IMR-90 (cell line): ENCODE data around the gene KRT83. TPM values are rescaled to one million over a fixed set of nuclear protein-coding genes. Genes with fewer than 3 reads are reported as not detected.

Source experiments
- ATAC-seq: fragments of 200-7000 bp; cut with Tn5 transposase; 2 replicates; pipeline ENCODE4 v1.9.1; 2020; ENCODE audit warnings: low read depth, mild to moderate bottlenecking, moderate library complexity
- BruUV-seq: library from RNA; stranded (reverse); fragments of 400-500 nt; replicated peaks from 2 replicates; lab custom pipeline; 2021; lab: Mats Ljungman, UMichigan
- CTCF ChIA-PET: fragments of 300-600 bp; formaldehyde crosslinking; extraction: SDS; loops from one replicate; lab custom pipeline; 2021; ENCODE audit warnings: antibody characterized with exemption; lab: Yijun Ruan, JAX
- POLR2A ChIA-PET: fragments of 300-600 bp; sonication (Branson Sonifier 250); formaldehyde crosslinking; loops from one replicate; lab custom pipeline; 2022; ENCODE audit warnings: antibody characterized with exemption; ENCODE audit not compliant: unreplicated experiment; lab: Charles Lee
- DNase-seq: peaks from one replicate; pipeline ENCODE4 v3.0.0; 2013
- H2AFZ ChIP-seq: replicated peaks from 2 replicates; pipeline ENCODE3; 2013; ENCODE audit warnings: low read length, mild to moderate bottlenecking; ENCODE audit not compliant: poor library complexity
- H2AK5ac ChIP-seq: 2 replicates; pipeline ENCODE4 v1.6.1; 2013; ENCODE audit warnings: low read depth, low read length, inconsistent platforms
- H2AK9ac ChIP-seq: replicated peaks from 2 replicates; pipeline ENCODE3; 2013; ENCODE audit warnings: mild to moderate bottlenecking, low read depth, low read length, moderate library complexity; ENCODE audit not compliant: poor library complexity
- H2BK120ac ChIP-seq: 2 replicates; pipeline ENCODE4 v1.6.1; 2013; ENCODE audit warnings: low read depth, low read length, inconsistent platforms
- H2BK15ac ChIP-seq: 3 replicates; pipeline ENCODE4 v1.6.1; 2013; ENCODE audit warnings: low read depth, low read length, inconsistent platforms
- H2BK20ac ChIP-seq: 2 replicates; pipeline ENCODE4 v1.6.1; 2013; ENCODE audit warnings: low read depth, mild to moderate bottlenecking, inconsistent platforms, low read length, moderate library complexity
- H2BK5ac ChIP-seq: 2 replicates; pipeline ENCODE4 v1.6.1; 2013; ENCODE audit warnings: mild to moderate bottlenecking, low read depth, low read length, inconsistent platforms; ENCODE audit not compliant: poor library complexity, severe bottlenecking
- H3K14ac ChIP-seq: replicated peaks from 2 replicates; pipeline ENCODE4 v1.6.1; 2013; ENCODE audit warnings: low read depth, low read length, inconsistent platforms
- H3K18ac ChIP-seq: 2 replicates; pipeline ENCODE4 v1.6.1; 2013; ENCODE audit warnings: low read depth, low read length, control low read depth
- H3K23ac ChIP-seq: 2 replicates; pipeline ENCODE4 v1.6.1; 2013; ENCODE audit warnings: low read depth, low read length, inconsistent platforms
- H3K27ac ChIP-seq: 2 replicates; pipeline ENCODE4 v1.5.1; 2013; ENCODE audit warnings: mild to moderate bottlenecking, control low read depth, low read length; ENCODE audit not compliant: insufficient read depth
- H3K27me3 ChIP-seq: 2 replicates; pipeline ENCODE4 v1.6.1; 2013; ENCODE audit warnings: low read length; ENCODE audit not compliant: control insufficient read depth, insufficient read depth
- H3K36me3 ChIP-seq: 2 replicates; pipeline ENCODE4 v1.6.1; 2013; ENCODE audit warnings: low read length, mixed read lengths; ENCODE audit not compliant: control insufficient read depth, insufficient read depth
- H3K4ac ChIP-seq: 2 replicates; pipeline ENCODE4 v1.6.1; 2013; ENCODE audit warnings: low read depth, low read length, inconsistent platforms
- H3K4me1 ChIP-seq: 2 replicates; pipeline ENCODE4 v1.6.1; 2013; ENCODE audit warnings: low read length, mixed read lengths; ENCODE audit not compliant: control insufficient read depth, insufficient read depth
- H3K4me2 ChIP-seq: 2 replicates; pipeline ENCODE4 v1.6.1; 2013; ENCODE audit warnings: low read depth, mild to moderate bottlenecking, control low read depth, low read length, moderate library complexity
- H3K4me3 ChIP-seq: 2 replicates; pipeline ENCODE4 v1.5.1; 2013; ENCODE audit warnings: low read depth, mild to moderate bottlenecking, control low read depth, low read length, moderate library complexity; ENCODE audit not compliant: insufficient read depth
- H3K56ac ChIP-seq: 2 replicates; pipeline ENCODE4 v1.6.1; 2013; ENCODE audit warnings: low read length, inconsistent platforms; ENCODE audit not compliant: insufficient read depth; ENCODE audit errors: extremely low read depth
- H3K79me1 ChIP-seq, 2 experiments: 2 replicates each; pipeline ENCODE4 v1.6.1; 2013; ENCODE audit warnings: low read length in 2 of 2, inconsistent platforms in 1 of 2, low read depth in 1 of 2
- H3K9ac ChIP-seq: 2 replicates; pipeline ENCODE4 v1.6.1; 2013; ENCODE audit warnings: low read depth, low read length, control low read depth
- H3K9me1 ChIP-seq: 2 replicates; pipeline ENCODE4 v1.6.1; 2013; ENCODE audit warnings: low read length, inconsistent platforms; ENCODE audit not compliant: insufficient read depth
- H3K9me3 ChIP-seq: 2 replicates; pipeline ENCODE4 v1.6.1; 2013; ENCODE audit warnings: low read length; ENCODE audit not compliant: control insufficient read depth, insufficient read depth
- H4K20me1 ChIP-seq: 2 replicates; pipeline ENCODE4 v1.6.1; 2013; ENCODE audit warnings: low read length, inconsistent platforms; ENCODE audit not compliant: insufficient read depth
- H4K5ac ChIP-seq: 2 replicates; pipeline ENCODE4 v1.6.1; 2013; ENCODE audit warnings: mild to moderate bottlenecking, low read depth, low read length, control low read depth
- H4K8ac ChIP-seq, 2 experiments: 2 replicates each; pipeline ENCODE4 v1.6.1; 2013; ENCODE audit warnings: low read depth in 2 of 2, low read length in 2 of 2, control low read depth in 1 of 2, inconsistent platforms in 1 of 2
- H4K91ac ChIP-seq: 2 replicates; pipeline ENCODE4 v1.6.1; 2013; ENCODE audit warnings: low read depth, low read length, inconsistent platforms; ENCODE audit not compliant: insufficient read depth
- CEBPB ChIP-seq: IDR thresholded peaks from 2 replicates; pipeline ENCODE4 v1.6.1; 2012; ENCODE audit warnings: low read depth, low read length, improper control_type of control experiment
- CHD1 ChIP-seq: IDR thresholded peaks from 2 replicates; pipeline ENCODE4 v1.6.1; 2012; ENCODE audit warnings: low read depth, low read length, improper control_type of control experiment
- CTCF ChIP-seq: conservative IDR thresholded peaks from 2 replicates; pipeline ENCODE4 v1.5.1; 2012; ENCODE audit warnings: mild to moderate bottlenecking, low read depth, low read length, improper control_type of control experiment
- ELK1 ChIP-seq: fragments of 150-350 bp; IDR thresholded peaks from 2 replicates; pipeline ENCODE4 v1.6.1; 2016; ENCODE audit warnings: low read depth, mild to moderate bottlenecking, low read length, moderate library complexity, borderline replicate concordance
- MAFK ChIP-seq: IDR thresholded peaks from 2 replicates; pipeline ENCODE4 v1.6.1; 2012; ENCODE audit warnings: low read depth, low read length, improper control_type of control experiment
- POLR2A ChIP-seq: IDR thresholded peaks from 2 replicates; pipeline ENCODE4 v1.6.1; 2012; ENCODE audit warnings: mild to moderate bottlenecking, low read depth, low read length
- RAD21 ChIP-seq: IDR thresholded peaks from 2 replicates; pipeline ENCODE4 v1.6.1; 2012; ENCODE audit warnings: low read length, improper control_type of control experiment
- RCOR1 ChIP-seq: IDR thresholded peaks from 2 replicates; pipeline ENCODE4 v1.6.1; 2012; ENCODE audit warnings: mild to moderate bottlenecking, low read length, improper control_type of control experiment; ENCODE audit not compliant: insufficient replicate concordance
- RFX5 ChIP-seq: IDR thresholded peaks from 2 replicates; pipeline ENCODE4 v1.8.0; 2012; ENCODE audit warnings: low read depth, mild to moderate bottlenecking, low read length, moderate library complexity
- USF2 ChIP-seq: fragments of 150-350 bp; IDR thresholded peaks from 2 replicates; pipeline ENCODE4 v1.6.1; 2017; ENCODE audit warnings: mild to moderate bottlenecking, antibody characterized with exemption, low read length, low read depth
- WGBS, 2 experiments: methylation state at CpG; one replicate each; pipeline versions ENCODE4 v1.1.5 to v1.1.7; 2013; ENCODE audit warnings: missing lambda C conversion rate in 2 of 2; ENCODE audit not compliant: insufficient read length in 1 of 2; ENCODE audit errors: extremely low coverage in 2 of 2; 5-methylcytosine and 5-hydroxymethylcytosine counted together
- dilution Hi-C: fragments of 300-500 bp; cut with HindIII; formaldehyde crosslinking; loops from one replicate; pipeline ENCODE4 v1.14.3; 2018; ENCODE audit warnings: low sequenced_read_pairs; ENCODE audit not compliant: unreplicated experiment
- in situ Hi-C: fragments of 300-500 bp; cut with MboI; formaldehyde crosslinking; loops from 3 replicates; pipeline ENCODE4 v1.14.3; 2019; ENCODE audit warnings: low sequenced_read_pairs, inconsistent platforms, mixed read lengths
- intact Hi-C: fragments of 100-400 bp; cut with micrococcal nuclease; formaldehyde crosslinking; loops from 2 replicates; pipeline ENCODE4 v1.10.0; 2022
- polyA plus RNA-seq, 3 experiments: library from polyadenylated mRNA; depleted of rRNA; stranded (reverse); fragments of >200 nt; gene quantifications; 2 replicates each; pipeline ENCODE4 v1.2.3, GENCODE V29; 2012; ENCODE audit warnings: low replicate concordance in 1 of 3
- total RNA-seq: library from RNA; depleted of rRNA; stranded (reverse); fragments of >200 nt; gene quantifications from 2 replicates; pipeline ENCODE4 v1.2.3, GENCODE V29; 2012

The KRT83 gene
- total and polyA plus RNA-seq, 2 of the 4 experiments (the other 2 are of a cell fraction), result not detected

- intact Hi-C loops (no loop called here), dilution Hi-C loops (no loop called here), in situ Hi-C loops (no loop called here)
- Histone ChIP-seq H4K5ac (no peak overlapping the region), H3K9me3 (no peaks in the 10 kb centered on the region), H2BK5ac (no peak overlapping the region), H3K56ac (no peak overlapping the region), H3K23ac (no peak overlapping the region), H2AK9ac (no peak overlapping the region), H3K79me1 (no peaks in the 10 kb centered on the region), H3K4ac (no peak overlapping the region), H3K36me3 (no peaks in the 10 kb centered on the region), H2AFZ (no peak overlapping the region), H2BK15ac (no peak overlapping the region), H3K27ac (no peak overlapping the region), H3K4me3 (no peak overlapping the region), H3K9ac (no peak overlapping the region), H4K20me1 (no peaks in the 10 kb centered on the region), H2BK20ac (no peak overlapping the region), H2BK120ac (no peak overlapping the region), H4K91ac (no peak overlapping the region), H3K4me1 (no peaks in the 10 kb centered on the region), H2AK5ac (no peak overlapping the region), H3K18ac (no peak overlapping the region), H3K14ac (no peak overlapping the region), H3K4me2 (no peak overlapping the region), H3K9me1 (no peaks in the 10 kb centered on the region), H3K27me3 (peaks cover 53% of the 10 kb centered on the region), H4K8ac (no peak overlapping the region)
- WGBS, 2 experiments, result no CpG with 5 or more reads among the region's 3 CpGs
- TF ChIP-seq CEBPB (no peak), RAD21 (no peak), RCOR1 (no peak), CTCF (no peak), RFX5 (no peak), MAFK (no peak), POLR2A (no peak), CHD1 (no peak), ELK1 (no peak), USF2 (no peak)
- ATAC-seq (no peak), DNase-seq (no peak)
- no TSS peak for BruUV-seq
- POLR2A ChIA-PET, result no interaction called here
- CTCF ChIA-PET, result no interaction called here
Measured at GRCh38 chr12:52353766-52354165, 32.6 kb upstream of the KRT83 start.
